Endothelial cell of umbilical vein (primary cell): Measurements from ENCODE around the gene MBD3L1. TPM values are rescaled to one million over a fixed set of nuclear protein-coding genes. Genes with fewer than 3 reads are reported as not detected.

ENCODE experiments used
- BruUV-seq: library from RNA; stranded (reverse); fragments of 400-500 nt; replicated peaks from 2 replicates; lab custom pipeline; 2021; lab: Mats Ljungman, UMichigan
- CTCF ChIA-PET: fragments of 300-600, 350-600 bp; sonication (Branson Sonifier 250); formaldehyde crosslinking; loops from one replicate; lab custom pipeline; 2021; ENCODE audit warnings: antibody characterized with exemption, inconsistent platforms; lab: Charles Lee
- POLR2A ChIA-PET: fragments of 300-600, 350-600 bp; sonication (Branson Sonifier 250); formaldehyde crosslinking; loops from one replicate; lab custom pipeline; 2021; ENCODE audit warnings: antibody characterized with exemption, inconsistent platforms; lab: Charles Lee
- DNase-seq: peaks from one replicate; pipeline ENCODE4 v3.0.0-alpha.2; 2011; ENCODE audit warnings: low read depth, low spot score
- FAIRE-seq: peaks from 2 replicates; lab custom pipeline; 2011; peaks lifted over from hg19 to GRCh38; lab: Jason Lieb, UNC
- H2AFZ ChIP-seq: 2 replicates; pipeline ENCODE4 v1.6.0; 2012; ENCODE audit warnings: low read depth, low read length, control low read depth, inconsistent platforms
- H3K27ac ChIP-seq: 2 replicates; pipeline ENCODE4 v1.5.1; 2011; ENCODE audit warnings: low read depth, mild to moderate bottlenecking, control low read depth, low read length, moderate library complexity; ENCODE audit not compliant: insufficient read depth
- H3K27me3 ChIP-seq, 2 experiments: 2 replicates each; pipeline versions ENCODE4 v1.6.0 to v1.6.1; 2011; ENCODE audit warnings: low read length in 2 of 2, mixed read lengths in 1 of 2; ENCODE audit not compliant: control insufficient read depth in 2 of 2, insufficient read depth in 2 of 2
- H3K36me3 ChIP-seq, 2 experiments: 2 replicates in 1 of 2; 3 replicates in 1 of 2; pipeline ENCODE4 v1.5.1; 2011; ENCODE audit warnings: low read length in 2 of 2, mild to moderate bottlenecking in 1 of 2, moderate library complexity in 1 of 2; ENCODE audit not compliant: control insufficient read depth in 2 of 2, insufficient read depth in 2 of 2; ENCODE audit errors: extremely low read depth in 1 of 2
- H3K4me1 ChIP-seq: 3 replicates; pipeline ENCODE4 v1.5.1; 2011; ENCODE audit warnings: mild to moderate bottlenecking, low read length; ENCODE audit not compliant: control insufficient read depth, insufficient read depth; ENCODE audit errors: extremely low read depth
- H3K4me2 ChIP-seq: 2 replicates; pipeline ENCODE4 v1.6.1; 2011; ENCODE audit warnings: low read length, control low read depth, mixed read lengths; ENCODE audit not compliant: insufficient read depth
- H3K4me3 ChIP-seq, 3 experiments: fragments of 200-600 bp in 1 of 3; sonication (generic), shearing (Covaris generic) in 1 of 3; replicated peaks in 1 of 3; 2 replicates each; pipeline ENCODE4 v1.5.1; 2011 to 2016; ENCODE audit warnings: control low read depth in 3 of 3, low read length in 3 of 3, mild to moderate bottlenecking in 2 of 3, inconsistent platforms in 1 of 3, low read depth in 1 of 3, moderate library complexity in 1 of 3; ENCODE audit not compliant: insufficient read depth in 1 of 3
- H3K79me2 ChIP-seq: 2 replicates; pipeline ENCODE4 v1.6.0; 2012; ENCODE audit warnings: low read length, inconsistent platforms; ENCODE audit not compliant: control insufficient read depth, insufficient read depth
- H3K9ac ChIP-seq: replicated peaks from 2 replicates; pipeline ENCODE3; 2011; ENCODE audit warnings: low read length, control low read depth; ENCODE audit not compliant: insufficient read depth; ENCODE audit errors: extremely low read depth
- H3K9me1 ChIP-seq: replicated peaks from 3 replicates; pipeline ENCODE4 v1.6.0; 2011; ENCODE audit warnings: mild to moderate bottlenecking, low read length; ENCODE audit not compliant: control insufficient read depth, insufficient read depth; ENCODE audit errors: extremely low read depth
- H3K9me3 ChIP-seq: replicated peaks from 2 replicates; pipeline ENCODE4 v1.5.1; 2012; ENCODE audit warnings: low read length, inconsistent platforms; ENCODE audit not compliant: control insufficient read depth, insufficient read depth
- H4K20me1 ChIP-seq: replicated peaks from 2 replicates; pipeline ENCODE3; 2011; ENCODE audit warnings: mild to moderate bottlenecking, low read length; ENCODE audit not compliant: control insufficient read depth, insufficient read depth; ENCODE audit errors: extremely low read depth
- CTCF ChIP-seq, 2 donors: IDR thresholded peaks; 1 replicate in 1 of 2; 2 replicates in 1 of 2; pipeline ENCODE4 v1.5.1; 2011; ENCODE audit warnings: low read length in 2 of 2, mild to moderate bottlenecking in 2 of 2, moderate library complexity in 2 of 2, control low read depth in 1 of 2, inconsistent platforms in 1 of 2, low read depth in 1 of 2; ENCODE audit not compliant: insufficient read depth in 1 of 2; ENCODE audit errors: extremely low read depth in 1 of 2
- EZH2 ChIP-seq: IDR thresholded peaks from 2 replicates; pipeline ENCODE4 v1.6.1; 2012; ENCODE audit warnings: borderline replicate concordance, low read depth, mild to moderate bottlenecking, moderate library complexity, low read length, inconsistent platforms; ENCODE audit not compliant: severe bottlenecking
- FOS ChIP-seq: IDR thresholded peaks from 2 replicates; pipeline ENCODE4 v1.6.1; 2011; ENCODE audit warnings: mild to moderate bottlenecking, low read length, moderate library complexity, borderline replicate concordance; ENCODE audit not compliant: insufficient read depth
- GATA2 ChIP-seq: IDR thresholded peaks from 2 replicates; pipeline ENCODE4 v1.7.0; 2011; ENCODE audit warnings: low read depth, mild to moderate bottlenecking, moderate library complexity, mixed read lengths, low read length; ENCODE audit not compliant: insufficient read length, insufficient read depth
- JUN ChIP-seq: IDR thresholded peaks from 2 replicates; pipeline ENCODE4 v1.6.1; 2011; ENCODE audit warnings: borderline replicate concordance, low read depth; ENCODE audit not compliant: insufficient read length, insufficient read depth
- MAX ChIP-seq: IDR thresholded peaks from 2 replicates; pipeline ENCODE4 v1.6.1; 2011; ENCODE audit not compliant: insufficient read depth, insufficient read length
- MYC ChIP-seq: IDR thresholded peaks from one replicate; pipeline ENCODE4 v1.6.1; 2011; ENCODE audit warnings: mild to moderate bottlenecking, low read depth, low read length
- POLR2A ChIP-seq: IDR thresholded peaks from 2 replicates; pipeline ENCODE4 v1.6.1; 2012; ENCODE audit warnings: low read depth, mild to moderate bottlenecking, control low read depth, low read length
- POLR2AphosphoS5 ChIP-seq: IDR thresholded peaks from 2 replicates; pipeline ENCODE4 v1.6.1; 2012; ENCODE audit warnings: low read depth, mild to moderate bottlenecking, control low read depth, low read length, moderate library complexity; ENCODE audit not compliant: insufficient read depth
- dilution Hi-C: fragments of 300-500 bp; cut with MboI; formaldehyde crosslinking; loops from one replicate; pipeline ENCODE4 v1.15.0; 2019; ENCODE audit warnings: low sequenced_read_pairs; ENCODE audit not compliant: extremely low pct_ligation_motif_present
- intact Hi-C: fragments of 100-400 bp; cut with micrococcal nuclease; formaldehyde crosslinking; loops from one replicate; pipeline ENCODE4 v1.10.0; 2022
- polyA plus RNA-seq, 4 experiments: library from polyadenylated mRNA; depleted of rRNA in 3 of 4; stranded (reverse) in 3 of 4; unstranded in 1 of 4; fragments of >200 nt; gene quantifications; 2 replicates each; pipeline versions ENCODE4 v1.2.1 to v1.2.3, GENCODE V29; 2011 to 2012; ENCODE audit warnings: missing spikeins in 1 of 4
- total RNA-seq: library from RNA; stranded (reverse); gene quantifications from 2 replicates; pipeline ENCODE4 v1.2.3, GENCODE V29; 2021

The MBD3L1 gene
- total and polyA plus RNA-seq, 2 donors (not counting 3 experiments of a cell fraction or from before 2014, with no cell fraction given) = not detected

- H3K9me1 ChIP-seq = no peaks in the 10 kb centered on the region
- POLR2A ChIA-PET = no interaction called here
- FAIRE-seq = no peak
- H3K9me3 ChIP-seq = no peaks in the 10 kb centered on the region
- no peak overlapping the region for H3K27ac ChIP-seq
- no peaks in the 10 kb centered on the region for H3K27me3 ChIP-seq
- TF ChIP-seq POLR2AphosphoS5 = no peak
- no peak for TF ChIP-seq JUN
- no peak for TF ChIP-seq CTCF (IDR thresholded peaks at IDR 0.05; ENCODE audit: extremely low read depth in 1 of 2, insufficient read depth in 1 of 2, low read depth in 1 of 2, low read length in 2 of 2)
- TF ChIP-seq GATA2 = no peak
- no peak for TF ChIP-seq POLR2A
- no peak for TF ChIP-seq FOS
- no peak for TF ChIP-seq EZH2
- no peak for TF ChIP-seq MAX
- no peak for TF ChIP-seq MYC
- dilution Hi-C loops = no loop called here
- H3K4me1 ChIP-seq = no peaks in the 10 kb centered on the region
- H4K20me1 ChIP-seq = no peaks in the 10 kb centered on the region
- DNase-seq = no peak
- CTCF ChIA-PET = no interaction called here
- no peak overlapping the region for H3K4me3 ChIP-seq
- H3K9ac ChIP-seq = no peak overlapping the region
- no peak overlapping the region for H2AFZ ChIP-seq
- intact Hi-C loops = no loop called here
- H3K4me2 ChIP-seq = no peak overlapping the region
- BruUV-seq = no TSS peak
- H3K79me2 ChIP-seq = no peaks in the 10 kb centered on the region
- no peaks in the 10 kb centered on the region for H3K36me3 ChIP-seq
These were observed 10.4 kb upstream of the MBD3L1 start for GRCh38 chr19:8821748-8822241.
